ENCODE measurements around the gene SLAMF1. TPM values are rescaled to one million over a fixed set of nuclear protein-coding genes. Genes with fewer than 3 reads are reported as not detected.

SLAMF1 gene
- polyA plus RNA-seq, 3 donors, result 0.13 to 0.65 TPM; not detected in 1

DNA sequence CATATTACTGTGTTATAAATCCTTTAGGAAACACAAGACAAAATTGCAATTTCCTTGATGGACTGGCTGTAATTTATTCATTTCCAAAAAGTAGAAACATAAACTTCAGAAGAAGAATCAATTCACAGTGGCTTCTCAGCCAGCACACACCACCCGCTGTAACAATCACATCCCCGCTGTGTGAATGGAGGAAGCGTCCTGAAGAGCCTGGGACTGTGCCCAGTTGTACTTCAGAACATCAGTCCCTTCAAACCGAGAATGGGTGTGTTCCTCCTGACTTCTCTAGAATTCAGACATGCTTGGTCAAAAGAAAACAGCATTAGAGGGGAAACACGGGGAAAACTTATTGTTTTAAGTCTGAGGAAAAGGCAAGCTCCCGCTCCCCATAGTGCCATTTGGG lies 38.8 kb downstream of the SLAMF1 start:
- intact Hi-C loops (cut with micrococcal nuclease), result loop anchor here (2.0 to 5.0 kb wide), 3 partner anchors 29 to 66 kb away; partner anchors contain the start of gene CD84 (in 1 of the 2)
- Histone ChIP-seq H3K27ac (ENCODE audit: low read depth in 1 of 2, low read length in 2 of 2) (no peak overlapping the region), H3K9me3 (replicated peaks in 1 of 2; ENCODE audit: control insufficient read depth in 1 of 2, insufficient read depth in 1 of 2, low read length in 2 of 2) (peaks cover 0 to 3% of the 10 kb centered on the region in 2 donors), H3K36me3 (replicated peaks in 1 of 2; ENCODE audit: control insufficient read depth in 1 of 2, insufficient read depth in 2 of 2, low read length in 2 of 2) (no peaks in the 10 kb centered on the region), H3K79me2 (ENCODE audit: insufficient read depth, low read length) (no peaks in the 10 kb centered on the region), H4K20me1 (ENCODE audit: insufficient read depth, low read length) (no peaks in the 10 kb centered on the region), H3K9ac (ENCODE audit: insufficient read depth, low read length, poor library complexity, severe bottlenecking) (no peak overlapping the region), H3K4me1 (ENCODE audit: control insufficient read depth in 1 of 2, insufficient read depth in 2 of 2, low read length in 2 of 2) (no peaks in the 10 kb centered on the region), H3K4me3 (replicated peaks in 1 of 3; ENCODE audit: low read depth in 2 of 3, low read length in 3 of 3) (no peak overlapping the region), H3K4me2 (replicated peaks; ENCODE audit: extremely low read depth, low read length, poor library complexity, severe bottlenecking) (no peak overlapping the region), H3K27me3 (ENCODE audit: control insufficient read depth in 2 of 2, insufficient read depth in 2 of 2, low read length in 2 of 2) (no peaks in the 10 kb centered on the region), H2AFZ (ENCODE audit: insufficient read depth, low read depth, low read length, poor library complexity, severe bottlenecking) (no peak overlapping the region)
- Mint-ChIP-seq H3K4me1 (peaks cover 7% of the 10 kb centered on the region), H3K27ac (no peak overlapping the region), H3K27me3 (ENCODE audit: low read depth in 3 of 3) (no peaks in the 10 kb centered on the region), H3K9me3 (peaks cover 4 to 10% (median 7%) of the 10 kb centered on the region in 7 donors), H3K4me3 (no peak overlapping the region), H3K36me3 (peaks cover 0 to 5% of the 10 kb centered on the region in 2 donors)
- no peak for DNase-seq
- TF ChIP-seq, protein P1, sequence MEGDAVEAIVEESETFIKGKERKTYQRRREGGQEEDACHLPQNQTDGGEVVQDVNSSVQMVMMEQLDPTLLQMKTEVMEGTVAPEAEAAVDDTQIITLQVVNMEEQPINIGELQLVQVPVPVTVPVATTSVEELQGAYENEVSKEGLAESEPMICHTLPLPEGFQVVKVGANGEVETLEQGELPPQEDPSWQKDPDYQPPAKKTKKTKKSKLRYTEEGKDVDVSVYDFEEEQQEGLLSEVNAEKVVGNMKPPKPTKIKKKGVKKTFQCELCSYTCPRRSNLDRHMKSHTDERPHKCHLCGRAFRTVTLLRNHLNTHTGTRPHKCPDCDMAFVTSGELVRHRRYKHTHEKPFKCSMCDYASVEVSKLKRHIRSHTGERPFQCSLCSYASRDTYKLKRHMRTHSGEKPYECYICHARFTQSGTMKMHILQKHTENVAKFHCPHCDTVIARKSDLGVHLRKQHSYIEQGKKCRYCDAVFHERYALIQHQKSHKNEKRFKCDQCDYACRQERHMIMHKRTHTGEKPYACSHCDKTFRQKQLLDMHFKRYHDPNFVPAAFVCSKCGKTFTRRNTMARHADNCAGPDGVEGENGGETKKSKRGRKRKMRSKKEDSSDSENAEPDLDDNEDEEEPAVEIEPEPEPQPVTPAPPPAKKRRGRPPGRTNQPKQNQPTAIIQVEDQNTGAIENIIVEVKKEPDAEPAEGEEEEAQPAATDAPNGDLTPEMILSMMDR (IDR thresholded peaks at IDR 0.05), result no peak
- WGBS (ENCODE audit: insufficient coverage), result 93% methylated on average over 4 of the region's 6 CpGs

DNA sequence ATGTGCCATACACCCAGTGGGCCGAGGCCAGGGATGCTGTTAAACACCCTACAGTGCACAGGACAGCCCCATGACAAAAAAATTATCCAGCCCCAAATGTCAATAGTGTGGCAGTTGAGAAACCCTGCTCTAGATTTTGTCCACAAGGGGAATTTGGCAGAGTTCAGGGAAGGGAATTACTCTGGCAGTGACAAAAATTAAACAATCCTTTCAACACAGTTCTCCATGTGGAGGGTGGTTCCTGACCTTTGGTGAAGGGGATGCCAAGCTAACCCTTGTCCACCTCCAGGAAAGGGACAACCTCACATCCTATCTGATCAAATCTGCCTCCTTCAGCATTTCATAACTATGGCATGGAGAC lies 39.2 kb downstream of the SLAMF1 start:
- no peak for DNase-seq
- Mint-ChIP-seq H3K9me3 (peaks cover 4 to 13% (median 9%) of the 10 kb centered on the region in 7 donors), H3K4me3 (no peak overlapping the region), H3K27ac (no peak overlapping the region), H3K4me1 (peaks cover 7% of the 10 kb centered on the region), H3K27me3 (ENCODE audit: low read depth in 3 of 3) (no peaks in the 10 kb centered on the region), H3K36me3 (peaks cover 0 to 5% of the 10 kb centered on the region in 2 donors)
- TF ChIP-seq, protein P1 (IDR thresholded peaks at IDR 0.05), result no peak
- Histone ChIP-seq H3K4me2 (replicated peaks; ENCODE audit: extremely low read depth, low read length, poor library complexity, severe bottlenecking) (no peak overlapping the region), H3K4me1 (ENCODE audit: control insufficient read depth in 1 of 2, insufficient read depth in 2 of 2, low read length in 2 of 2) (no peaks in the 10 kb centered on the region), H4K20me1 (ENCODE audit: insufficient read depth, low read length) (no peaks in the 10 kb centered on the region), H3K27me3 (ENCODE audit: control insufficient read depth in 2 of 2, insufficient read depth in 2 of 2, low read length in 2 of 2) (no peaks in the 10 kb centered on the region), H3K9me3 (replicated peaks in 1 of 2; ENCODE audit: control insufficient read depth in 1 of 2, insufficient read depth in 1 of 2, low read length in 2 of 2) (peaks cover 0 to 3% of the 10 kb centered on the region in 2 donors), H3K27ac (ENCODE audit: low read depth in 1 of 2, low read length in 2 of 2) (no peak overlapping the region), H3K36me3 (replicated peaks in 1 of 2; ENCODE audit: control insufficient read depth in 1 of 2, insufficient read depth in 2 of 2, low read length in 2 of 2) (no peaks in the 10 kb centered on the region), H3K79me2 (ENCODE audit: insufficient read depth, low read length) (no peaks in the 10 kb centered on the region), H2AFZ (ENCODE audit: insufficient read depth, low read depth, low read length, poor library complexity, severe bottlenecking) (no peak overlapping the region), H3K9ac (ENCODE audit: insufficient read depth, low read length, poor library complexity, severe bottlenecking) (no peak overlapping the region), H3K4me3 (replicated peaks in 1 of 3; ENCODE audit: low read depth in 2 of 3, low read length in 3 of 3) (no peak overlapping the region)
- intact Hi-C loops (cut with micrococcal nuclease), result loop anchor here (1.0 to 5.0 kb wide), 5 partner anchors 29 to 179 kb away; partner anchors contain the start of gene CD84 (in 1 of the 2)
- WGBS (ENCODE audit: insufficient coverage), result 100% methylated on average over 1 of the region's 1 CpG

All from CD14-positive monocyte (primary cell).